ENCODE measurements around the gene PSORS1C1.

The PSORS1C1 gene

DNA sequence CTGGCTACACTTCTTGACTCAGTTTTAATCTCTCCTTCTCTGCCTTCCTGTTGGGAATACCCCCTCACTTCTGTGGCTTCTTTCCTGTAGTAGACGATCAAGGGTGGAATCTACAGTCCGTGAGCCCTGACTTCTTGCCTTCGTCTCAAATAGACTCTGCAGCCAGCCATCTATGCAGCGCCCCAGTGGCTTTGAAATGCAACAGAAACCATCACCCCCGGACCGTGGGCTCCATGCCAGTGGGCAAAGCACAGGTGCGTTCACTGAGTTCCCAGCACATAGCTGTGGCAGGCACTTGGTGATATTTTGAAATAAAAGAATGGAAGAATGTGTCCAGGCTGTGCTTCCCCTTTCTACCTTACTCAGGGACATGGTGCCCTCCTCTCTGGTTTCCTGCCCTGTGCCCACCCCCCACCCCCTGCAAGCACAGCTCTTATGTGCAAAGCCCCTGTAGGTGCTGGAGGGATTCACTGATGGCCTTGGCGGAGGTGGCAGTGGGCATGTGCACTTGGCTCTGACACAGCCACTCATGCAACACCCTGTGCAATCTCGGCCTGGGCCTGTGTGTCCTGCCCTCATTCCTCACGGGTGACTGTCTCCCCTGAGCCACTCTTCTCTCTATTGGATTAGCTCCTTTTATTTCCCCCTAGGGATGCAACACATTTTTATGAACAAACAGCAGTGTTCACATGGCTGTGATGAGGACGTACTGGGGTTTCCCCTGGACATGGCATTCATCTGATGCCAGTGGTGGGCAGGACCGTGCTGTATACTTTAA lies 11.2 kb downstream of the PSORS1C1 start:
- no peak for DNase-seq (ENCODE audit: low read depth in 2 of 2, low spot score in 1 of 2)

DNA sequence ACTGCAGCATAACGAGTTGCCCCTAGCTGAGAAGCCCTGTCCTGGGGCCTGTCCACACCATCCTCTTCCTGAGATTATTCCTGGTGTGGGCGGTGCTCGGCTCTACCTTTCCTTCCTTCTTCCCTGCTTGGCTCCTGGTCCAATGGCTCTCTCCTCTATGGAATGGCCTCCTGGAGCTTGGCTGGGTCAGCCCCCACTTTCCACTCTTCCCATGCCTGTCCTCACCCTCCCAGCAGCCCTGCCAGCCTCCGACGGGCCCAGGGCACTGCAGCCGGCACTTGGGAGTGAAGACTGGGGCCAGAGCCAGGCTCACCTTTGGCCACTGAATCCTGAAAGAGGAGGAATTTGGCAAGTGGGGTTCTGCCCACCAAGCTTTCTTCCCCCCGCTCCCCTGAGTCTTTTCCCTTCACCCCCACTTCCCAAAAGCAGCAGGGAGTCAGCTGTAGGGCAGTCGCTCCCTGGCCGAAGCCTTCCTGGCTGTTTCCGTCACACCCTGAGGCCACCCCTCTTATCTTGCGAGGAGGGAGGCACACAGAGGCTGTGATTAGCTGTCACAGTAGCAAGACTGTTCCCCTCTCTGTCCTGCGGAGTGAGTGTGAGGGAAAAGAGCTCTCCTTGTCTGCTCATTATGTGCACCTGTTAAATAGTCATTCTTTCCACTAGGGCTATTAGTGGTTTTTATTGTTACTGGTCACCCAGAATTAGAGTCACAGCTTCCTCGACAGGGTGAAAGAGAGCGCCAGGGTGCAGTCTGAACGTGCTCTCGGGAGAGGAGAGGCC lies 12.0 kb downstream of the PSORS1C1 start:
- no peak for DNase-seq (ENCODE audit: low read depth in 2 of 2, low spot score in 1 of 2)

DNA sequence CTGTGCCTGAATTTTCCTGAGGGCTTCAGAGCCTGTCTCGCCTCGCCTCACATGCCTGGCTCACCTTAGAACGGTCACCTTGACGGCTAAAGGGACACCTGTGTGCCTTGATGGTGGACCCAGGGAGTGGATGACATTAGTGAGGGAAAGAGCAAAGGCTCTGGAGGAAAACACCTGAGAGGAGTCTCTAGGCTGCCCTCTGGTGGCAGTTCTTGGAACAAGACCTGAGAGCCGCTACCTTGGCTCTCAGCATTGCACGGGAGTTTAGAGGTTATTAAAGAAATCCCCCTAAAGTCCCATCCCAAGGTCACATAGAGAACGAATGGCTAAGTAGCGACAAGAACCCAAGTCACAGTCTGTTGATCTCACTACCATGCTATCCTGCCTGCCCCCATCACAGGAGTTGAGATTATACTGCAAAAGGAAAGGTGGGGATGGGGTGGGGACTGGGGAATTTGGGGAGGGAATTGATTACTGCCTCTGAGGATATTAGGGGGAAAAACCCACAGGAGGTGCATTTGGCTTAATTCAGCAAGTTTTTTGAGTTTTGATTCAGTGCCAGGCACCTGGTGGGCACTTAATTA lies 13.6 kb downstream of the PSORS1C1 start:
- DNase-seq (ENCODE audit: low read depth in 2 of 2, low spot score in 1 of 2) = peak; percentile 33 to 46

DNA sequence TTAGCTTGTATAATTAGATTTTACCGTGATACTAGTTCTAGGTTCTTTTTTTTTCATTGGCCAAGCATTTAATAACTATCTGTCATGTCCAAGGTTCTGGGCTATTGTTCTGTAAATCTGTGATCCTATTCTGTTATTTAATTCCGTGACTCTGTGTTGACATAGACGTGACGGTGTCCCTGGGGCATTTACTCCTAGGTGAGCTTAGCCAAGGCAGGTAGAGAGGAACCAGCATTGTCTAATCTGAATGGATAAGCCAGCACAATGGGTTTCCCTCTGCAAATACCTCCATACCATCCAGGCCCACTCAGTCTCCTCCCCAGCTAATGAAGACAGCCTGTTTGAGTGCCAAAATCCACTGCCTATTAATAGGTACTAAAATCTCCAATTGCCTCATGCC lies 14.5 kb downstream of the PSORS1C1 start:
- DNase-seq (ENCODE audit: low read depth in 2 of 2, low spot score in 1 of 2) = no peak

DNA sequence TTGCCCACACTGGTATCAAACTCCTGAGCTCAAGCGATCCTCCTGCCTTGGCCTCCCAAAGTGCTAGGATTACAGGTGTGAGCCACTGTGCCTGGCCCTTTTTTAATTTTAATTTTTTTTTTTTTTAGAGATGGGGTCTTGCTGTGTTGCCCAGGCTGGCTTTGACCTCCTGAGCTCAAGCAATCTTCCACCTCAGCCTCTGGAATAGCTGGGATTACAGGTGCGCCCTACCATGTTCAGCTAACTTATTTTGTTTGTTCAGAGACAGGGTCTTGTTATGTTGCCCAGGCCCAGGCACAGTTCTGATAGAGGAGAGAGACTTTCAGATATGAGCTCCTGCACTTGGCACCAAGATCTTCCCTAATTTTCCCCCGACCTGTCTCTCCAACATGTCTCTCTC lies 16.2 kb downstream of the PSORS1C1 start:
- DNase-seq (ENCODE audit: low read depth in 2 of 2, low spot score in 1 of 2) = no peak

DNA sequence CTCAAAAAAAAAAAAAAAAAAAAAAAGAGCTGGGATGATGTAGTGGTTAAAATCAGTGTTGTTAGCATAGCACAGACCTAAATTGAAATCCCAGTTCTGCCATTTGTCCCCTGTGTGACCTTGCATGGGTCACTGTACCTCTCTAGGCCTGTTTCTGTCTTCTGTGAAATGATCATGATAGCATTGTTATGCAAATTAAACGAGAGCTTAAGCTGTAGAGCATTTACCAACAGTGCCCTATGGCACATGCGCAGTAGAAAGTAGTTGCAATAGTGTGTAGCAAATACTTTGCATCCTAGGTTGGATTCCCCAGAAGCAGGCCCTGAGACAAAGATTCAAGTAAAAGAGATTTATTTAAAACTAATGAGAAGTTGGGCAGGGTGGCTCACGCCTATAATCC lies 17.0 kb downstream of the PSORS1C1 start:
- DNase-seq (ENCODE audit: low read depth in 2 of 2, low spot score in 1 of 2) = no peak

DNA sequence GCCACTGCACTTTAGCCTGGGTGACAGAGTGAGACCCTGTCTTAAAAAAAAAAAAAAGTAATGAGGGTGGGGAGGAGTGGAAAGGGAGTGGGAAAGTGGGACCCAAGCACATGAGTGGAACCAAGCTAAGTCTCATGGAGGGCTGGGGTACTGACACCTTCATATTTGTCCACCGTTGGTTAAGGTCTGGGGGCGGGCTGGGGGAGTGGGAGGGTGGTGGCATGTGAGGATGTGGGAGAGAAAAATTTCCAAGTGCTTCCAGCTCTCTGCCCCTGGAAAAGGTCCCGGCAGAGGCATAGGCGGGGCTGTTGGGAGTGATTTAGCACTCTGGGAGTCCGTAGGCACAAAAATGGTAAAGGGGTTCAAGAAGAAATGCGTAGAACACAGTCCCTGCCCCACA lies 18.2 kb downstream of the PSORS1C1 start:
- no peak for DNase-seq (ENCODE audit: low read depth in 2 of 2, low spot score in 1 of 2)

DNA sequence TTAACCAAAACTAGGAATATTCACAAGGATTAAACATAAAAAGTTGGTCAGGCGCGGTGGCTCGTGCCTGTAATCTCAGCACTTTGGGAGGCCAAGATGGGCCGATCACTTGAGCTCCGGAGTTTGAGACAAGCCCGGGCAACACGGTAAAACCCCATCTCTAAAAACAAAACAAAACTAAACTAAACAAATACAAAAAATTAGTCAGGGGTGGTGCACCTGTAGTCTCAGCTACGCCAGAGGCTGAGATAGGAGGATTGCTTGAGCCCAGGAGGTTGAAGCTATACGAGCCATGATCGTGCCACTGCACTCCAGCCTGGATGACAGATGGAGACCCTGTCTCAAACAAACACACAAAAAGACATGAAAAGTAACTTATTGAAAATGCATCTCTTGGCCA lies 21.1 kb downstream of the PSORS1C1 start:
- DNase-seq (ENCODE audit: low read depth in 2 of 2, low spot score in 1 of 2) = no peak

DNA sequence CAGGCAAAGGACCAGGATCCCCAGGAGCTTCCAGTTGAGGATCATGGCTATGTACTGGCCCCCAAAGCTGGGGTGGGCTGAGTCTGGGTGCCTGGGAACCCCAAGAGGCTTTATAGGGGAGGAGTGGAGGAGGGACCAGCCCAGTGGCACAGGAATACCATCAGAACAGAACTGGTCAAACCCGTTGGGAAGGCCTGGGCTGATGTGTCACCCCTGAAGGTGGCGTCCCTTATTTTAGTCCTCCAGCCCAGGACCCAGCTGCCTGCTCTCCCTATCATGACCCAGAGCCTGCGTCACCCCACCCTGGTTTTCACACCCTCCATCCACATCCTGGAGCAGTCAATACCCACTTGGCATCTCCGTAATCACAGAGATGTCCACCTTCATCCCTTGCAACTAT lies 24.4 kb downstream of the PSORS1C1 start, which contains the start of gene PSORS1C2:
TSS of gene PSORS1C2 (minus strand) at position 85 of the 400 bp plus-strand sequence. CDS start at position 45, 40 bp downstream.
- DNase-seq (ENCODE audit: low read depth in 2 of 2, low spot score in 1 of 2) = no peak

DNA sequence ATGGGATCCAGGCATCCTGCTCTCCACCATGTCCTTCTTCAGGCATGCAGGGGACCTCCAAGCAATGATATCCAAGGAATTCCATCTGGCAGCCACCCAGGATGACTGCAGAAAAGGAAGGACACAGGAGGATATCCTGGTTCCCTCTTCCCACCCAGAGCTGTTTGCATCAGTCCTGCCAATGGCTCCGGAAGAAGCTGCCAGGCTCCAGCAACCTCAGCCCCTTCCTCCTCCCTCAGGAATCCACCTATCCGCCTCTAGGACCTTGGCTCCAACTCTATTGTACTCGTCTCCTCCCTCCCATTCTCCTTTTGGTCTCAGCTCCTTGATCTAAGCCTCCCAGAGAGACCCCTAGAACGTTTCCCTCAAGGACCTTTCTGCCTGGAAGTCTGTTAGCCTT lies 25.0 kb downstream of the PSORS1C1 start:
- DNase-seq (ENCODE audit: low read depth in 2 of 2, low spot score in 1 of 2) = no peak

DNA sequence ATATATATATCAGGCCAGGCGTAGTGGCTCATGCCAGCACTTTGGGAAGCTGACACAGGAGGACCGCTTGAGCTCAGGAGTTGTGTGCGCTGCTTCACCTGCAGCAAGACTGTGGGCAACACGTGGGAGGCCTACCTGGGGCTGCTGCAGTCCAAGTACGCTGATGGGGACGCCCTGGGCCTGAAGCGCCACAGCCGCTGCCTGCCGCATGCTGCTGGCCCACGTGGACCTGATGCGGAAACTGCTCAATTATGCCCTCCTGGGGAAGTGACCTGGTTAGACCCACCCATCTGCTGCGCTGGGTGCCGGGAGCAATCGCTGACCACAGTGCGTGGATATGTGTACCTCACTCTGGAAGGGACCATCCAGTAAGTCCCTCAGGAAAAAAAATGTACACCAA lies 26.0 kb downstream of the PSORS1C1 start:
- DNase-seq (ENCODE audit: low read depth in 2 of 2, low spot score in 1 of 2) = no peak

DNA sequence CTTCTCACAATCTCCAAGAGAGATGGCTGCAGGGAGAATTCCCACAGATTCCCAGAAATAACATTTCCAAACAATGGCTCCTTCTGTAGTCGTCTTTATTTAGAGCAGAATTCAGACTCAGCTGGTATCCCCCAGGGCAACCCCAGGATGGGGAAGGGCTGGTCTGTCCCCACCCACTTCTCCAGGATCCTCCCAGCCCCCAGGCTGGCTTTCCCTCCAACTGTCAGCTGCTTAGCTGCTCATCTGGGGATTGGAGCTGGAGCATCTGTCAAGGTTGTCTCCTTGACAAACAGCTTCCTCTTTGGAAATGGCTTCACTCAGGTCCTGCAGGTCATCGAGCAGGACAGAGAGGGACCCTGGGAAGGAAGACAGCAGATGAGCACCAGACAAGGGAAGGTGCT lies 27.8 kb downstream of the PSORS1C1 start:
- DNase-seq (ENCODE audit: low read depth in 2 of 2, low spot score in 1 of 2) = no peak

DNA sequence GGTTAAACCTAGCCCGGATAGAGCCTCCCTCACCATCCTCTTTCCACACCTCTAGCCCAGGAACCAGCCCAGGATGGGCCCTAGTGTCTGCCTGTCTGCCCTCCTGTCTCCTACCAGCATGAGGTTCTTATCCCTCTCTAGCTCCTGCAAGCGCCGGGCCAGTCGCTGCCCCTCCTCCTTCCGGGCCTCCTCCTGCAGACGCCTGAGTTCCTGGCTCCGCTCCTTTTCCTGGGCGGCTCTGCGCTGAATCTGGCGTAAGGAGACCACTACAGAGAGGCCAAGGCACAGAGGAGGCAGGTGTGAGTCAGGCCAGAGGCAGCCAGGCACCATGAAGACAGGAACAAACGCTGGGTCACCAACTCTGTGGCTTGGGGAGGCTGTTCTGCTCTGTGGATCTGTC lies 28.5 kb downstream of the PSORS1C1 start:
- DNase-seq (ENCODE audit: low read depth in 2 of 2, low spot score in 1 of 2) = no peak

DNA sequence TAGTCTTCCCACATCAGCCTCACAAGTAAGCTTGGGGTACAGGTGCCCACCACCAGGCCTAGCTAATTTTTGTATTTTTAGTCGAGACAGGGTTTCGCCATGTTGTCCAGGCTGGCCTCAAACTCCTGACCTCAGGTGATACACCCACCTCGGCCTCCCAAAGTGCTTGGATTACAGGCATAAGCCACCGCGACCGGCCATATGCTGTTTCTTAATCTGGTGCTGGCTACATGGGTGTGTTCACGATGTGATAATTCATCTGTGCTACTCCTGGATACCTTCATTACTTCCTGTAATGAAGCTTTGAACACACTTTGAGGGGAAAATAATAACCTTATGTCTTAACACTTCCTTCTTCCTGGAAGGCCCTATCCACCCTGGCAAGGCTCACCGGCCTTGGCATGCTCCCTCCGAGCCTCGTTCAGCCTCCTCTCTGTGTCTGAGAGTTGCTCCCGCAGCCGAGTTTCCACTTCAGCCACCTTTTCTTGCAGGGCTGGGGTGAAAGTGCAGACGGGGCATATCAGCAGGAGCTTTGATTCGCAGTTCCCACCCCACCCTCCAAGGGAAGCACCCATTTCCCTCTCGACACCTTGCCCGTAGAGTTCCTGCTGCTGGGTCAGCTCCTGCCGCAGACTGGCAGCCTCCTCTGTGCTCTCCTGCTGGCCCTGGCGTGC lies 29.8 kb downstream of the PSORS1C1 start:
- no peak for DNase-seq (ENCODE audit: low read depth in 2 of 2, low spot score in 1 of 2)

DNA sequence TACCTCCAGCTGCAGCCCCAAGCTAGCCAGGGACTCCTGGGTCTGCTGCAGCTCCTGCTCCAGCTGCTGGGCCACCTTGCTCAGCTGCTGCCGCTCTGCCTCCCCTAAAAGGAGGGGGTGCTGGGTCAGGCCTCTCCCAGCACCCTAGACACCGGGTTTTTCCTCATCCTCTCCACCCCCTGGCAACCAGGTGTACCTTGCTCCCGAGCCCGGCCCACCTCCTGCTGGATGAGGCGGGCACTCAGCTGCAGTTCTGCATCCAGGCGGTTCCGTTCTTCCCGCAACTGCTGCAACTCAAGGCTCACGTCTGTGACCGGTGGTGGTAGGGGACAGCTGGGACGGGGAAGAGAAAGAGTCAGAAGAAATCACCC lies 30.4 kb downstream of the PSORS1C1 start:
- no peak for DNase-seq (ENCODE audit: low read depth in 2 of 2, low spot score in 1 of 2)

DNA sequence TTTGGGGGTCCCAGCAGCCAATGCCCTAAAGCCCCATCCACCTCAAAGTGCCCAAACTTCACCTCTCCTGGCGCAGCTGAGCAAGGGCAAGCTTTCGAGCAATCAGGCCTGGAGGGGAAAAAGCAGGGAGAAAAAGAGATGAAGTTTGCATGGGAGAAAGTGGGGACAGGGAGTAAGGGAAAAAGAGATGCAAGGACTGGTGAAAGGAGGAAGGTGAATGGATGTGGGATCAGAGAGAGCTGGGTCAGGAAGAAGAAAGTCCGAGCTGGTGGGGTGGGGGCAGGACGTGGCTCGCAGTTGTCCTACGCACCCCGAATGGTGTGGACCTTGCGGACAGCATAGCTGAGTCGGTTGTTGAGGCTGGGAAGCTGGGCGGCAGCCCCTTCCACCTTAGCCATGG lies 30.8 kb downstream of the PSORS1C1 start:
- no peak for DNase-seq (ENCODE audit: low read depth in 2 of 2, low spot score in 1 of 2)

DNA sequence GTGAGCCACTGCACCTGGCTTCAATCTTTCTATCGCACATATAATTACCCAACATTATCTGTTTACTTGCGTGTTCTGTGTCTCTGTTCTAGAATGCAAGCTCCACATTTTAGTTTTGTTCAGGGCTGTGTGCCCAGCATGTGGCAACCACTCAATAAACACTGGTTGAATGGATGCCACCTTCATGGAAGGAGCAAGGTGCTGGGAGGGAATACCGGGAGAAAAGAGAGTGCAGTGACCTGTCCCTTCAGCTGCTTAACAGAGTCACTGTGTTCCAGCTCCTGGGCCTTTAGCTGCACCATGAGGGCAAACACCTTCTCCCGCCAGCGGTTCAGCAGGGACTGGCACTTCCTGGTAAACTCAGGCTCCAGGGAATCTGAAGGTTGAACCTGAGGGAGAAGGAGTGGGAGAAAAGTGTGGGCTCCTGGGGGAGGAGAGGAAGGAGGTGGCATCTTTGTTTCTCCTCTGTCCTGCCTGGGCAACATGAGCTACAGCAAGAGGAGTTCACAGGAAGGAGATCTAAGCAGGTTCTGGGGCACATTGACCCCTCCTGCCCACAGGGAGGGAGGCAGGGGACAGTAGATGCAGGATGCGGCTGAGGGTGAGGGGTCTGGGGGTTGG lies 35.3 kb downstream of the PSORS1C1 start:
- DNase-seq (ENCODE audit: low read depth in 2 of 2, low spot score in 1 of 2) = no peak

DNA sequence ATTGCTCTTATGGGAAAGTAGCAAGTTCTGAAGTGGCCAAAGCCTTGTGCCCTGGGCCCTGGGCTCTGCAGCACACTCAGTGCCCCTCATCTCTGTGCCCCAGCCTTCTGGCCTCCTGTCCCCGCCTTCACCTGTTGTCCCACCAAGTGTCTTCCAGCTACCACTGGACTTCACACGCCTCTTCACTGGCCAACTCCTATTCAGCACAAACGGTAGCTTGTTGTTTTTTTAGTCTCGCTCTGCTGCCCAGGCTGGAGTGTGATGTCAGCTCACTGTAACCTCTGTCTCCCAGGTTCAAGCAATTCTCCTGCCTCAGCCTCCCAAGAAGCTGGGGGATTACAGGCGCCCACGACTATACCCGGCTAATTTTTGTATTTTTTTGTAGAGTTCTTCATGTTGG lies 38.2 kb downstream of the PSORS1C1 start:
- no peak for DNase-seq (ENCODE audit: low read depth in 2 of 2, low spot score in 1 of 2)

DNA sequence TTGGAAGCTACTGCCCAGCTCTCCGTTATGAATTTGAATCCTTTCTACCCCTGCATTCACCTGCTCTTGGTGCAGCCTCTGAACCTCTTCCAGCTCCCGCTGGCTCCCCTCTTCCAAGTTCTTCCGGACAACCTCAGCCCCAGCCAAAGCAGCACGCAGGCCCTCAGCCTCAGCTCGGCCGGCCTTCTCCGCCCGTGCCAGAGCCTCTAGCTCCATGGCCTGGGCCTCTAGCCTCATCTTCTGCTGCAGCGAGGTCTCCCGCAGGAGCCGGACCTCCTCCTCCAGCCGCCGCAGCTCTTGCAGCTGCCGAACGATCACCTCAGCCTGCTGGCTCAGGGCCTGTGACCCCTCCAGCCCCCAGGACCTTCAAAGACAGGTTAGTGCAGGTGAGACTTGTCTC lies 39.8 kb downstream of the PSORS1C1 start:
- DNase-seq (ENCODE audit: low read depth in 2 of 2, low spot score in 1 of 2) = no peak

DNA sequence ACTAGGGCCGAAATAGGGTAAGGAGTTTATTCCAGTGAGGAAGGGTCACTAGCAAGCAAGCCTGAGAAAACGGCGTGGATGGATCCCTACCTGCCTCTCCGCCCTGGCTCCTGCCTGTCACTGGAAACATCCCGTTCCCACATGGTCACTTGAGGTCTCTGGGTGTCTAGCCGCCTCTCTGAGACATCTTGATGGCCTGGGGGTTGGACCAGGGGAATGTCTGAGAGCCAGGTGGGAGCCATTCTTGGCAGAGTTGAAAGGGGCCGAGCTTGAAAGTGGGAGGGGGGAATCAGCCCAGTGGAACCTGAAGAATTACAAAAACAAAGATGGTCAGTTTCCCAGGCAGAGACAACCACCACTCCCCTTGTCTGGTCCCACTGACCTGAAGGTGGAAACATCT lies 42.0 kb downstream of the PSORS1C1 start:
- DNase-seq (ENCODE audit: low read depth in 2 of 2, low spot score in 1 of 2) = no peak

DNA sequence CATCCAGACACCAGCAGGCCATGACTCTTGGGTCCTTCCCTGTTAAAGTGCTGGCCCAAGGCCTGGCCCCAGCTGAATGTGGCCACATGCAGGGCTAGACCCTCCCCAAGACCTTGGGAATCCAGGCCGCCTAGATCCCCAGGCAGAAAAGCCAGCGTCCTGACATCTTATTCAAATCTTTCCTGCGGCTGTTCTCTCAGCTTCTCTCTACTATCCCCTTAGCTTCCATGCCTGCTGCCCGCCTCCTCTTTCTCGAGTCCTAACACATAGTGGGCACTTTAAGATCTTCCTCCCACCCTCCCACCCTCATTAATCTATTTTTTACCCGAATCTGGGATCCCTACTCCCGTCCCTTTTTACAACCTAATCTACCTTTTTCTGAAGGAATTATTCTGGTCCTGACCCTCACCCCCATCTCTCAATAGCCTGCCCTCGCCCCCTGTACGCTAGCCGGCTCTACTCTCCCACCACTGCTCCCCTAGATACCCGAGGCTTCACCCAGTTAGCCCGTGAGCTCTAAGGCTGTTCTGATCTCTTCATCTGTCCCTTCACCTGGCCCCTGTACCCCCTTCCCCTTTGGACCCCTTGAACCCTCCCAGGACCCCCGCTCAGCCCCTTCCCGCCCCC lies 43.0 kb downstream of the PSORS1C1 start, which contains the start of gene CCHCR1:
TSS of gene CCHCR1 (minus strand) at position 290 of the 627 bp plus-strand sequence. CDS start at position 88, 202 bp downstream.
- DNase-seq (ENCODE audit: low read depth in 2 of 2, low spot score in 1 of 2) = no peak
